Caco-2 (cell line): ENCODE data around the gene AP3B1. TPM values are rescaled to one million over a fixed set of nuclear protein-coding genes. Genes with fewer than 3 reads are reported as not detected.

Experiments used
- BruUV-seq: library from RNA; stranded (reverse); fragments of 400-500 nt; replicated peaks from 2 replicates; lab custom pipeline; 2021; lab: Mats Ljungman, UMichigan
- CTCF ChIA-PET: fragments of 300-600 bp; sonication (Branson Sonifier 250); formaldehyde crosslinking; loops from one replicate; lab custom pipeline; 2022; ENCODE audit warnings: antibody characterized with exemption; lab: Charles Lee
- POLR2A ChIA-PET: fragments of 300-600 bp; sonication (Branson Sonifier 250); formaldehyde crosslinking; loops from one replicate; lab custom pipeline; 2022; ENCODE audit warnings: antibody characterized with exemption; lab: Charles Lee
- DNase-seq, 2 experiments: peaks; one replicate each; pipeline versions ENCODE4 v3.0.0 to v3.0.0-alpha.2; 2020 to 2022
- H3K27me3 ChIP-seq: replicated peaks from 2 replicates; pipeline ENCODE4 v1.6.0; 2011; ENCODE audit warnings: low read length; ENCODE audit not compliant: control insufficient read depth, insufficient read depth
- H3K36me3 ChIP-seq: 2 replicates; pipeline ENCODE4 v1.5.1; 2011; ENCODE audit warnings: low read length; ENCODE audit not compliant: control insufficient read depth, insufficient read depth
- H3K4me1 ChIP-seq: fragments of 250-450 bp; sonication (Bioruptor Pico); 2 replicates; pipeline ENCODE4 v1.5.1; 2020; ENCODE audit warnings: mild to moderate bottlenecking
- H3K4me3 ChIP-seq: 2 replicates; pipeline ENCODE4 v1.5.1; 2011; ENCODE audit warnings: low read depth, mild to moderate bottlenecking, control low read depth, low read length
- H3K9me3 ChIP-seq: fragments of 250-450 bp; sonication (Bioruptor Pico); 2 replicates; pipeline ENCODE4 v1.5.1; 2020; ENCODE audit warnings: mild to moderate bottlenecking, moderate library complexity
- H3K27ac Mint-ChIP-seq: one replicate; pipeline ENCODE4 v1.8.0; 2022; ENCODE audit warnings: mixed read lengths; ENCODE audit not compliant: unreplicated experiment
- H3K27me3 Mint-ChIP-seq: one replicate; pipeline ENCODE4 v1.8.0; 2022; ENCODE audit warnings: mixed read lengths; ENCODE audit not compliant: insufficient read depth, unreplicated experiment
- H3K36me3 Mint-ChIP-seq: one replicate; pipeline ENCODE4 v1.8.0; 2022; ENCODE audit warnings: mild to moderate bottlenecking, mixed read lengths; ENCODE audit not compliant: insufficient read depth, unreplicated experiment
- H3K4me1 Mint-ChIP-seq: one replicate; pipeline ENCODE4 v1.8.0; 2022; ENCODE audit warnings: low read depth, mixed read lengths; ENCODE audit not compliant: unreplicated experiment
- H3K4me3 Mint-ChIP-seq: one replicate; pipeline ENCODE4 v1.8.0; 2022; ENCODE audit warnings: mild to moderate bottlenecking, moderate library complexity, mixed read lengths; ENCODE audit not compliant: unreplicated experiment
- H3K9me3 Mint-ChIP-seq: one replicate; pipeline ENCODE4 v1.8.0; 2022; ENCODE audit warnings: mixed read lengths; ENCODE audit not compliant: unreplicated experiment
- intact Hi-C: fragments of 100-400 bp; cut with micrococcal nuclease; formaldehyde crosslinking; loops from one replicate; pipeline ENCODE4 v1.10.0; 2022; ENCODE audit not compliant: unreplicated experiment
- total RNA-seq: library from RNA; stranded (reverse); gene quantifications from 2 replicates; pipeline ENCODE4 v1.2.3, GENCODE V29; 2022
- TF ChIP-seq, protein P1 (sequence below), 2 experiments: fragments of 200-600 bp in 1 of 2; IDR thresholded peaks; 1 replicate in 1 of 2; 2 replicates in 1 of 2; pipeline versions ENCODE4 v1.5.1 to v1.8.0; 2011 to 2022; ENCODE audit warnings: antibody characterized with exemption in 1 of 2, control low read depth in 1 of 2, inconsistent platforms in 1 of 2, low read depth in 1 of 2, low read length in 1 of 2, mild to moderate bottlenecking in 1 of 2, moderate library complexity in 1 of 2; ENCODE audit not compliant: insufficient read depth in 1 of 2, severe bottlenecking in 1 of 2, unreplicated experiment in 1 of 2

AP3B1 gene
- total RNA-seq, 1 experiment from 2014 or later: 52.7 TPM

DNA sequence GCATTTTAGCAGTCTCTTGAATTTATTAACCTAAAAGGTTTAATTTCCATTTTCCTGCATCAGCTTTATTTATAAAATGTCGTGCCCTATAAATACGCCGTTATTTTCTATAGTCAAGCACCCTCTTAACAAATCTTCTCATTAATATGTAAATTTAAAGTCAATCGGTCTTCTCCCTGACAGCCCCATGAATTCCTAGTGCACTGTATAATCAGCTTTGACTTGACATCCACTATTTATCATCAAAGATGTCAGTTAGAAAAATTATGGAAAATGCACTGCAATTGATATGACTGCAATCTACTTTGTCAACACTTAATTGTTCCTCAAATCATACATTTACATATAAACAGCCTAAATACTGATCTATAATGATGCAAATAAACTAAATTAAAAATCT is 83.4 kb downstream of the AP3B1 start:
- Histone ChIP-seq H3K27me3 (no peaks in the 10 kb centered on the region), H3K9me3 (no peaks in the 10 kb centered on the region), H3K4me3 (no peak overlapping the region), H3K36me3 (no peaks in the 10 kb centered on the region), H3K4me1 (peaks cover 13% of the 10 kb centered on the region; the same call in 1 of the 2 replicates)
- Mint-ChIP-seq H3K4me1 (peaks cover 16% of the 10 kb centered on the region), H3K27ac (no peak overlapping the region), H3K4me3 (no peak overlapping the region), H3K36me3 (peaks cover 27% of the 10 kb centered on the region), H3K9me3 (no peaks in the 10 kb centered on the region), H3K27me3 (no peaks in the 10 kb centered on the region)
- no TSS peak for BruUV-seq
- ChIA-PET POLR2A (no interaction called here), CTCF (no interaction called here)
- TF ChIP-seq, protein P1, sequence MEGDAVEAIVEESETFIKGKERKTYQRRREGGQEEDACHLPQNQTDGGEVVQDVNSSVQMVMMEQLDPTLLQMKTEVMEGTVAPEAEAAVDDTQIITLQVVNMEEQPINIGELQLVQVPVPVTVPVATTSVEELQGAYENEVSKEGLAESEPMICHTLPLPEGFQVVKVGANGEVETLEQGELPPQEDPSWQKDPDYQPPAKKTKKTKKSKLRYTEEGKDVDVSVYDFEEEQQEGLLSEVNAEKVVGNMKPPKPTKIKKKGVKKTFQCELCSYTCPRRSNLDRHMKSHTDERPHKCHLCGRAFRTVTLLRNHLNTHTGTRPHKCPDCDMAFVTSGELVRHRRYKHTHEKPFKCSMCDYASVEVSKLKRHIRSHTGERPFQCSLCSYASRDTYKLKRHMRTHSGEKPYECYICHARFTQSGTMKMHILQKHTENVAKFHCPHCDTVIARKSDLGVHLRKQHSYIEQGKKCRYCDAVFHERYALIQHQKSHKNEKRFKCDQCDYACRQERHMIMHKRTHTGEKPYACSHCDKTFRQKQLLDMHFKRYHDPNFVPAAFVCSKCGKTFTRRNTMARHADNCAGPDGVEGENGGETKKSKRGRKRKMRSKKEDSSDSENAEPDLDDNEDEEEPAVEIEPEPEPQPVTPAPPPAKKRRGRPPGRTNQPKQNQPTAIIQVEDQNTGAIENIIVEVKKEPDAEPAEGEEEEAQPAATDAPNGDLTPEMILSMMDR (IDR thresholded peaks at IDR 0.05; ENCODE audit: insufficient read depth in 1 of 2, low read depth in 1 of 2, low read length in 1 of 2, severe bottlenecking in 1 of 2, unreplicated experiment in 1 of 2): no peak
- intact Hi-C loops: no loop called here
- no peak for DNase-seq

DNA sequence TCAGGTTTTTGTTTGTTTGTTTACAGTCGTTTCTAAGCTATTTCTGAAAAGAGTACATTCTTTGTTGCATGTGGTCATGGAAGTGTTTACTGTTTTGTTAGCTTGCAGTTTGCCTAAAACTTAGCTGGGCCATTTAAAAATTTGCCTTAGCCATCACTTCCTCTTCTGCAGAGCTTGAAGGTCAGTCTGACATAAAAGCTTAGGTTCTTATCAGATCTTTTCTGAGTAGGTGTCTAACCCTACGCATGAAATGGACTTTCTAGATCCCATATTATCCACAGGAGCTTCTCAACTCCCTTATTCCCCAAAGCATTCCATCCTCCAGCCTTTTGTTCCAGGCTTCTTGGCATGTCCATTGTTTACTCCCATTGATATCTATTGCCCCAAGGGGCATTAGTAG is 90.3 kb downstream of the AP3B1 start:
- no peaks in the 10 kb centered on the region for H3K36me3 ChIP-seq
- H3K27ac Mint-ChIP-seq: no peak overlapping the region

DNA sequence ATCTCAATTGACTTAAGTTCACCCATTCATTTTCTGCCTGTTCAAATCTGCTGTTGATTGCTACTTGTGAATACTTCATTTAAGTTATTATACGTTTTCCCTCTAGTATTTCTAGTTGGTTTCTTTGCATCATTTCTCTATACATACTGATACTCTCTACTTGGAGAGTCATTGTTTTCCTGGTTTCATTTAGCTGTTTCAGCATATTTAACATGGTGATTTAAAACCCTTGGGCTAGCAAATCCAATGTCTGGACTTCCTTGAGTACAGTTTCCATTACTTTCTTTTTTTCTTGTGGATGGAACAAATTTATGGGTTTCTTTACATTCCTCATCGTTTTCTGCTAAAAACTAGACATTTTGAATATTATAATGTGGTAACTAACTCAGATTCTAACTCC is 90.7 kb downstream of the AP3B1 start:
- Histone ChIP-seq H3K4me1 (peaks cover 10% of the 10 kb centered on the region; the same call in 1 of the 2 replicates), H3K36me3 (no peaks in the 10 kb centered on the region), H3K9me3 (no peaks in the 10 kb centered on the region), H3K4me3 (no peak overlapping the region), H3K27me3 (no peaks in the 10 kb centered on the region)
- Mint-ChIP-seq H3K36me3 (peaks cover 31% of the 10 kb centered on the region), H3K4me1 (peaks cover 9% of the 10 kb centered on the region), H3K27me3 (no peaks in the 10 kb centered on the region), H3K4me3 (no peak overlapping the region), H3K9me3 (peaks cover 14% of the 10 kb centered on the region), H3K27ac (no peak overlapping the region)
- POLR2A ChIA-PET: no interaction called here
- CTCF ChIA-PET: no interaction called here
- no peak for DNase-seq
- BruUV-seq: no TSS peak
- intact Hi-C loops: no loop called here
- TF ChIP-seq, protein P1 (IDR thresholded peaks at IDR 0.05; ENCODE audit: insufficient read depth in 1 of 2, low read depth in 1 of 2, low read length in 1 of 2, severe bottlenecking in 1 of 2, unreplicated experiment in 1 of 2): no peak

More for the DNA sequence above, 90.3 kb downstream of the AP3B1 start:
- Histone ChIP-seq H3K9me3 (no peaks in the 10 kb centered on the region), H3K4me1 (peaks cover 14% of the 10 kb centered on the region; the same call in 1 of the 2 replicates), H3K4me3 (no peak overlapping the region), H3K27me3 (no peaks in the 10 kb centered on the region)
- intact Hi-C loops: no loop called here
- peaks cover 14% of the 10 kb centered on the region for H3K9me3 Mint-ChIP-seq
- BruUV-seq: no TSS peak
- peaks cover 31% of the 10 kb centered on the region for H3K36me3 Mint-ChIP-seq
- CTCF ChIA-PET: no interaction called here
- TF ChIP-seq, protein P1 (IDR thresholded peaks at IDR 0.05; ENCODE audit: insufficient read depth in 1 of 2, low read depth in 1 of 2, low read length in 1 of 2, severe bottlenecking in 1 of 2, unreplicated experiment in 1 of 2): no peak
- no peak for DNase-seq
- H3K4me1 Mint-ChIP-seq: peaks cover 13% of the 10 kb centered on the region
- no peak overlapping the region for H3K4me3 Mint-ChIP-seq
- POLR2A ChIA-PET: interaction anchor here (0.6 kb wide), 1 partner anchor 205 kb away, joined by 3 read pairs; no protein-coding TSS in a partner anchor
- no peaks in the 10 kb centered on the region for H3K27me3 Mint-ChIP-seq
